K562 (cell line): ENCODE results near the gene CIAO1. TPM values are rescaled to one million over a fixed set of nuclear protein-coding genes. Genes with fewer than 3 reads are reported as not detected.
"Not testable (repeated sequence)": the region's sequence is repeated elsewhere in the genome, so short reads cannot be mapped to it uniquely, and the experiment has no call there.

Experiments used
- ATAC-seq: fragments of 200-7000 bp; cut with Tn5 transposase; 3 replicates; pipeline ENCODE4 v1.9.1; 2020; ENCODE audit warnings: moderate library complexity
- BruUV-seq: library from RNA; stranded (reverse); fragments of 400-500 nt; replicated peaks from 2 replicates; lab custom pipeline; 2021; lab: Mats Ljungman, UMichigan
- CTCF ChIA-PET: fragments of 300-600 bp; formaldehyde crosslinking; extraction: SDS; loops from one replicate; lab custom pipeline; 2021; ENCODE audit warnings: low intra/inter-chr PET ratio; lab: Yijun Ruan, JAX
- POLR2A ChIA-PET: fragments of 300-600, 350-650 bp; sonication (Branson Sonifier 250); formaldehyde crosslinking; extraction: SDS; loops from one replicate; lab custom pipeline; 2021; ENCODE audit warnings: antibody characterized with exemption, inconsistent platforms; lab: Yijun Ruan, JAX
- DNase-seq, 4 experiments: peaks; one replicate each; pipeline versions ENCODE4 v3.0.0 to v3.0.0-alpha.2; 2011 to 2018; ENCODE audit warnings: low spot score in 3 of 4, mixed read lengths in 3 of 4; ENCODE audit errors: extremely low read depth in 1 of 4
- FAIRE-seq: peaks from 2 replicates; lab custom pipeline; 2011; peaks lifted over from hg19 to GRCh38; lab: Jason Lieb, UNC
- H2AFZ ChIP-seq: 2 replicates; pipeline ENCODE4 v1.6.0; 2011; ENCODE audit warnings: low read depth, low read length, control low read depth, inconsistent platforms
- H3K27ac ChIP-seq: fragments of 200-600 bp; 3 replicates; pipeline ENCODE4 v1.8.0; 2011; ENCODE audit warnings: low read depth, mild to moderate bottlenecking, control low read depth, inconsistent platforms, low read length, moderate library complexity, mixed read lengths; ENCODE audit errors: extremely low read depth
- H3K27me3 ChIP-seq, 2 experiments: fragments of 300-600 bp in 1 of 2; 2 replicates in 1 of 2; 3 replicates in 1 of 2; pipeline versions ENCODE4 v1.6.0 to v1.8.0; 2011; ENCODE audit warnings: inconsistent platforms in 2 of 2, low read length in 2 of 2, mild to moderate bottlenecking in 1 of 2, mixed read lengths in 1 of 2, moderate library complexity in 1 of 2; ENCODE audit not compliant: control insufficient read depth in 2 of 2, insufficient read depth in 2 of 2
- H3K36me3 ChIP-seq: fragments of 300-600 bp; 3 replicates; pipeline ENCODE4 v1.8.0; 2011; ENCODE audit warnings: mild to moderate bottlenecking, low read length, inconsistent platforms; ENCODE audit not compliant: control insufficient read depth, insufficient read depth
- H3K4me1 ChIP-seq, 2 experiments: fragments of 200-600 bp in 1 of 2; replicated peaks in 1 of 2; 2 replicates in 1 of 2; 3 replicates in 1 of 2; pipeline versions ENCODE4 v1.5.1 to v1.8.0; 2011; ENCODE audit warnings: inconsistent platforms in 2 of 2, low read length in 2 of 2, mild to moderate bottlenecking in 1 of 2, mixed read lengths in 1 of 2, moderate library complexity in 1 of 2; ENCODE audit not compliant: control insufficient read depth in 2 of 2, insufficient read depth in 2 of 2
- H3K4me2 ChIP-seq: 2 replicates; pipeline ENCODE4 v1.6.1; 2011; ENCODE audit warnings: low read length, control low read depth, inconsistent platforms, mixed read lengths; ENCODE audit not compliant: insufficient read depth
- H3K4me3 ChIP-seq: fragments of 200-600 bp; sonication (generic), shearing (Covaris generic); 2 replicates; pipeline ENCODE4 v1.5.1; 2016; ENCODE audit warnings: control low read depth, inconsistent platforms
- H3K79me2 ChIP-seq: fragments of 200-600 bp; 3 replicates; pipeline ENCODE4 v1.8.0; 2011; ENCODE audit warnings: low read length, inconsistent platforms; ENCODE audit not compliant: control insufficient read depth, insufficient read depth
- H3K9ac ChIP-seq, 2 experiments: 2 replicates each; pipeline versions ENCODE4 v1.6.0 to v1.6.1; 2011; ENCODE audit warnings: low read depth in 2 of 2, low read length in 2 of 2, control low read depth in 1 of 2, inconsistent platforms in 1 of 2, mild to moderate bottlenecking in 1 of 2, mixed read lengths in 1 of 2; ENCODE audit not compliant: insufficient read depth in 1 of 2
- H3K9me1 ChIP-seq: one replicate; pipeline ENCODE4 v1.6.0; 2011; ENCODE audit warnings: inconsistent platforms, mild to moderate bottlenecking, low read length, moderate library complexity; ENCODE audit not compliant: control insufficient read depth, insufficient read depth
- H3K9me3 ChIP-seq: replicated peaks from 2 replicates; pipeline ENCODE4 v1.5.1; 2011; ENCODE audit warnings: low read depth, low read length, inconsistent platforms; ENCODE audit not compliant: control insufficient read depth, insufficient read depth
- H4K20me1 ChIP-seq: replicated peaks from 2 replicates; pipeline ENCODE4 v1.6.1; 2011; ENCODE audit warnings: low read length, inconsistent platforms, mixed read lengths; ENCODE audit not compliant: control insufficient read depth, insufficient read depth
- BRD9 ChIP-seq: fragments of 450-650 bp; IDR thresholded peaks from 2 replicates; pipeline ENCODE4 v1.6.1; 2018; ENCODE audit warnings: low read depth; ENCODE audit not compliant: partially characterized antibody
- IRF1 ChIP-seq: sonication (generic); formaldehyde crosslinking; IDR thresholded peaks from 2 replicates; pipeline ENCODE4 v1.8.0; 2022; ENCODE audit warnings: missing genetic modification reagents, mild to moderate bottlenecking, borderline replicate concordance
- WGBS: fragments of 100-300 bp; shearing (Covaris generic); methylation state at CpG from one replicate; pipeline ENCODE4 v1.1.6; 2016; ENCODE audit warnings: low coverage, mixed read lengths; ENCODE audit not compliant: insufficient coverage; ENCODE audit errors: missing lambda C conversion rate; 5-methylcytosine and 5-hydroxymethylcytosine counted together
- in situ Hi-C: fragments of 300-500 bp; cut with MboI; formaldehyde crosslinking; loops from 4 replicates; pipeline ENCODE4 v1.15.0; 2018; ENCODE audit warnings: inconsistent platforms, mixed read lengths
- intact Hi-C: fragments of 100-400 bp; cut with micrococcal nuclease; formaldehyde crosslinking; loops from 2 replicates; pipeline ENCODE4 v1.14.2; 2022
- polyA plus RNA-seq, 8 experiments: library from polyadenylated mRNA; depleted of rRNA in 4 of 8; stranded (reverse) in 5 of 8; unstranded in 3 of 8; fragments of >200 nt; fragmentation: Nextera tagmentation in 2 of 8; fragmentation: Illumina TruSeq in 1 of 8; extraction: Ambion mirVana in 2 of 8; extraction: Trizol in 1 of 8; gene quantifications; 2 replicates each; pipeline versions ENCODE4 v1.2.1 to v1.2.3, GENCODE V29; 2011 to 2014; ENCODE audit warnings: inconsistent platforms in 1 of 8, missing spikeins in 1 of 8
- total RNA-seq, 7 experiments: library from RNA; depleted of rRNA in 6 of 7; stranded (reverse); fragments of >200 nt in 6 of 7; fragmentation: Illumina TruSeq in 2 of 7; extraction: Trizol in 2 of 7; gene quantifications; 2 replicates each; pipeline versions ENCODE4 v1.2.1 to v1.2.3, GENCODE V29; 2011 to 2021; ENCODE audit warnings: low replicate concordance in 1 of 7

Gene CIAO1
- total and polyA plus RNA-seq, 9 of the 15 experiments (the other 6 are each of a cell fraction or from before 2014, with no cell fraction given), result 11.4 to 156 (median 92.8) TPM

GRCh38 chr2:96218508-96219131 lies 47.4 kb upstream of the CIAO1 start (continued):
- TF ChIP-seq IRF1 (CRISPR knock-in tag) (no peak), BRD9 (no peak)

GRCh38 chr2:96219959-96220358 lies 46.1 kb upstream of the CIAO1 start:
- POLR2A ChIA-PET, H3K4me2 ChIP-seq, H3K4me1 ChIP-seq, CTCF ChIA-PET, H3K36me3 ChIP-seq, in situ Hi-C loops, ATAC-seq, H3K9me3 ChIP-seq, DNase-seq, H3K9me1 ChIP-seq, H3K27me3 ChIP-seq, H3K27ac ChIP-seq, intact Hi-C loops, H3K4me3 ChIP-seq, H4K20me1 ChIP-seq, BruUV-seq, H3K79me2 ChIP-seq, FAIRE-seq, H2AFZ ChIP-seq: not testable (repeated sequence)
- H3K9ac ChIP-seq, result peak overlapping the region in 1 of 2 experiments; percentile 26; a peak in 1 of 4 replicates
- WGBS, result 92% methylated on average over 4 of the region's 4 CpGs
